SK-N-SH (cell line): Measurements from ENCODE around the gene LRRC59.

Experiments used
- CHD2 ChIP-seq: fragments of 150-350 bp; IDR thresholded peaks from 2 replicates; pipeline ENCODE4 v1.6.1; 2018; ENCODE audit warnings: low read length; ENCODE audit not compliant: partially characterized antibody
- REST ChIP-seq: IDR thresholded peaks from 2 replicates; pipeline ENCODE4 v1.6.1; 2012; ENCODE audit warnings: mild to moderate bottlenecking, low read depth, low read length, moderate library complexity

- no peak for TF ChIP-seq CHD2
- TF ChIP-seq REST, result no peak
Observed at GRCh38 chr17:50359005-50359699, 38.2 kb downstream of the LRRC59 start.
